T-helper 17 cell (primary cell): ENCODE data around the gene ADCY9. TPM values are rescaled to one million over a fixed set of nuclear protein-coding genes. Genes with fewer than 3 reads are reported as not detected.

ENCODE experiments used
- ATAC-seq: fragments of 150-1000 bp; cut with Tn5 transposase; 2 replicates; pipeline ENCODE4 v1.10.0; 2021; ENCODE audit warnings: mild to moderate bottlenecking, moderate library complexity
- DNase-seq, 3 donors: peaks; one replicate each; pipeline versions ENCODE4 v3.0.0 to v3.0.0-alpha.2; 2020 to 2021
- H3K9me3 ChIP-seq: one replicate; pipeline ENCODE4 v1.7.0; 2013; ENCODE audit warnings: low read length, mild to moderate bottlenecking; ENCODE audit not compliant: control insufficient read depth, poor library complexity, severe bottlenecking
- H3K27ac Mint-ChIP-seq: one replicate; pipeline ENCODE4 v1.8.0; 2022; ENCODE audit warnings: mild to moderate bottlenecking, moderate library complexity, mixed read lengths
- H3K27me3 Mint-ChIP-seq: one replicate; pipeline ENCODE4 v1.8.0; 2022; ENCODE audit warnings: mixed read lengths
- H3K36me3 Mint-ChIP-seq: one replicate; pipeline ENCODE4 v1.8.0; 2022; ENCODE audit warnings: low read depth, mixed read lengths
- H3K4me1 Mint-ChIP-seq: one replicate; pipeline ENCODE4 v1.8.0; 2022; ENCODE audit warnings: mild to moderate bottlenecking, mixed read lengths
- H3K4me3 Mint-ChIP-seq: one replicate; pipeline ENCODE4 v1.8.0; 2022; ENCODE audit warnings: mild to moderate bottlenecking, moderate library complexity, mixed read lengths
- total RNA-seq, 4 donors: library from RNA in 2 of 4; stranded (reverse) in 2 of 4; gene quantifications; one replicate each; pipeline ENCODE4 v1.2.3 and lab custom pipeline; 2022 to 2026

The ADCY9 gene
- total RNA-seq, 2 donors from 2014 or later = 11.5 to 12.6 TPM

GRCh38 chr16:3986235-3986544, 130.1 kb downstream of the ADCY9 start:
- Mint-ChIP-seq H3K27ac (no peak overlapping the region), H3K4me3 (no peak overlapping the region), H3K4me1 (peaks cover 15% of the 10 kb centered on the region), H3K27me3 (no peaks in the 10 kb centered on the region), H3K36me3 (peaks cover 5% of the 10 kb centered on the region)
- DNase-seq (no peak), ATAC-seq (no peak)
- H3K9me3 ChIP-seq = no peaks in the 10 kb centered on the region

GRCh38 chr16:3984111-3985060, 131.9 kb downstream of the ADCY9 start:
- no peak overlapping the region for H3K4me3 Mint-ChIP-seq
- DNase-seq (no peak), ATAC-seq (no peak)
- H3K4me1 Mint-ChIP-seq = peaks cover 15% of the 10 kb centered on the region
- no peak overlapping the region for H3K27ac Mint-ChIP-seq
- no peaks in the 10 kb centered on the region for H3K27me3 Mint-ChIP-seq
- H3K36me3 Mint-ChIP-seq = peaks cover 5% of the 10 kb centered on the region
- no peaks in the 10 kb centered on the region for H3K9me3 ChIP-seq

DNA sequence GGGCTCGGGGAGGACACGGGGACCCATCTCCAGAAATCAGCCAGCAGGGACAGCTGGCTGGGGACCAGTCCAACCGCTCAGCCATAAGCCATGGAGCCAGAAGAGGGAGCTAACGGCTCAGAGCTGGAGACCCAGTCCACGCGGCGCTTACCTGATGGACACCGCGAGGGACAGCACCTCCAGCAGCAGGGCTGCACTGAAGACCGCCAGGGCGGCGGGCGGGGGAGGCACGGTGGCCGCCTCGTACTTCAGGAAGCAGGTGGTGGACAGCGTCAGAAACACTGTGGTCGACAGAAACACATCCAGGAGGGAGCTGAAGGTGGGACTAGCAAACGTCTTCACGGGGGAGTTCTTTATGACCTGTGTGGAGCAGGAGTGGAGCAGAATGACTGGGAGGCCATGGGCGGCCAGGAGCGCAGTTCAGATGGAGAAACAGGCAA, 133.1 kb downstream of the ADCY9 start:
- peak; percentile 68 for ATAC-seq

GRCh38 chr16:3982216-3982615, 134.0 kb downstream of the ADCY9 start:
- ATAC-seq = no peak
- no peak for DNase-seq
- Mint-ChIP-seq H3K4me3 (no peak overlapping the region), H3K27me3 (no peaks in the 10 kb centered on the region), H3K36me3 (peaks cover 2% of the 10 kb centered on the region), H3K4me1 (peaks cover 11% of the 10 kb centered on the region), H3K27ac (peak overlapping the region; percentile 43)
- H3K9me3 ChIP-seq = no peaks in the 10 kb centered on the region

More for the DNA sequence above, 133.1 kb downstream of the ADCY9 start:
- peaks cover 15% of the 10 kb centered on the region for H3K4me1 Mint-ChIP-seq
- H3K9me3 ChIP-seq = no peaks in the 10 kb centered on the region
- no peak for DNase-seq
- H3K27ac Mint-ChIP-seq = peak overlapping the region; percentile 43
- no peak overlapping the region for H3K4me3 Mint-ChIP-seq
- peaks cover 5% of the 10 kb centered on the region for H3K36me3 Mint-ChIP-seq
- no peaks in the 10 kb centered on the region for H3K27me3 Mint-ChIP-seq

GRCh38 chr16:3980253-3981111, 135.8 kb downstream of the ADCY9 start:
- DNase-seq (no peak), ATAC-seq (no peak)
- H3K27ac Mint-ChIP-seq = no peak overlapping the region
- H3K4me3 Mint-ChIP-seq = no peak overlapping the region
- no peaks in the 10 kb centered on the region for H3K27me3 Mint-ChIP-seq
- no peaks in the 10 kb centered on the region for H3K9me3 ChIP-seq
- peaks cover 11% of the 10 kb centered on the region for H3K4me1 Mint-ChIP-seq
- H3K36me3 Mint-ChIP-seq = peaks cover 5% of the 10 kb centered on the region

DNA sequence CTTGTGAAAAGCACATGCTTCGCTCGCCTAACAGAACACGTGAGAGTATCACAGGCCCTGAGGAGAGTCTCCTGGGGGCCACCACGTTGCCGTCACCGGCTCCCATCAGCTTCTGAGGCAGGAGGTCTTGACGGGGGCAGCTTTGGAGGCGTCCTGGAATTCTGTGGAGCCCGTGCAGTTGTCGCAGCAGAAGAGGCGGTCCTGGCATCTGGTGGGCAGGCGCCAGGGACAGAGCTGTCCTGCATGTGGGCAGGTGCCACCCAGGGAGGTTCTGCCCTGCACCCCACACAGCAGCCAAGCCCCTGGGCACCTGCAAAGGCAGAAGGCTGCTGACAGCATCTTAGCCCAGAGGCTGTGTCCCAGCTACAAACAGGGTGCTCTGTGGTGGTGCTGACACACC, 136.7 kb downstream of the ADCY9 start:
- Mint-ChIP-seq H3K4me1 (peaks cover 11% of the 10 kb centered on the region), H3K4me3 (no peak overlapping the region), H3K27ac (no peak overlapping the region), H3K36me3 (peaks cover 5% of the 10 kb centered on the region), H3K27me3 (no peaks in the 10 kb centered on the region)
- ATAC-seq = no peak
- no peaks in the 10 kb centered on the region for H3K9me3 ChIP-seq
- no peak for DNase-seq

DNA sequence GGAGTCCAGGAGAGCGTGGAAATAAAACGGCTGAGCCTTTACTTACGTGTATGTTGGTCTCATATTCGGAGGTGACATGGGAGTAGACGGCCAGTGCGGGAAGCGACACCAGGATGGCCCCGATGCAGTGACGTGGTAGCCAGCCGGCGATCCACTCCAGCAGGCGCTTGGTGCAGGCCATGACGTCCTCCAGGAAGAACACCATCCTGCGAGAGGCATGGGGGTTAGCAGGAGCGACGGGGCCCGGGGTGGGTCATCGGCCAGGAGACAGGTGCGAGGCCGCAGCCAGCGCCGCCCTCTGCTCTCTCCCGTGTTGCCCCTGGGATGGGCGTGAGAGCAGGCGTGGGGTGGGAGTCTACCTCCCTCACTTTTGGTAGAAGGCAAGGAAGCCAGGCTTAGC, 137.2 kb downstream of the ADCY9 start:
- no peaks in the 10 kb centered on the region for H3K9me3 ChIP-seq
- Mint-ChIP-seq H3K27ac (no peak overlapping the region), H3K27me3 (no peaks in the 10 kb centered on the region), H3K36me3 (peaks cover 5% of the 10 kb centered on the region), H3K4me1 (peaks cover 11% of the 10 kb centered on the region), H3K4me3 (no peak overlapping the region)
- ATAC-seq (no peak), DNase-seq (no peak)

DNA sequence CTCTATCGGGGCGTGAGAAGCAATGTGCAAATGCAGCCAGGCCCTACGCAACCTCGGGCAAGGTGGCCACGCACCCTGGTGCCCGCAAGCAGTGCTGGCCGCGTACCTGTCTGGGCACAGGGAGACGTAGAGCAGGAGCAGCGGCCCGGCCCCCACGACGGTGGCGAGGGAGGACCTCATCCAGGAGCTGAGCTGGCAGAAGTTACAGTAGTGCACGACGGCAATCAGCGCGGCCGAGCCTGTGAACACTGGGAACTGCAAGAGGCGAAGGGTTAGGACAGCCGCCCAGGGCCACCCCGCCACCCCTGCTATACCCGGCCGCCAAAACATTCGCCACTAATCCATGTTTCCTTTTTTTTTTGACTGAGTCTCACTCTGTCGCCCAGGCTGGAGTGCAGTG, 138.9 kb downstream of the ADCY9 start:
- DNase-seq (no peak), ATAC-seq (no peak)
- H3K36me3 Mint-ChIP-seq = peaks cover 3% of the 10 kb centered on the region
- peak overlapping the region; percentile 45 for H3K27ac Mint-ChIP-seq
- no peaks in the 10 kb centered on the region for H3K9me3 ChIP-seq
- H3K4me3 Mint-ChIP-seq = no peak overlapping the region
- H3K27me3 Mint-ChIP-seq = no peaks in the 10 kb centered on the region
- peaks cover 2% of the 10 kb centered on the region for H3K4me1 Mint-ChIP-seq

- Mint-ChIP-seq H3K4me3 (no peak overlapping the region), H3K4me1 (peaks cover 5% of the 10 kb centered on the region), H3K27ac (no peak overlapping the region), H3K27me3 (no peaks in the 10 kb centered on the region), H3K36me3 (peaks cover 3% of the 10 kb centered on the region)
- ATAC-seq (no peak), DNase-seq (no peak)
- no peaks in the 10 kb centered on the region for H3K9me3 ChIP-seq
Observed at GRCh38 chr16:3974751-3975150, 141.5 kb downstream of the ADCY9 start.

- no peak overlapping the region for H3K4me3 Mint-ChIP-seq
- ATAC-seq = no peak
- H3K36me3 Mint-ChIP-seq = no peaks in the 10 kb centered on the region
- no peaks in the 10 kb centered on the region for H3K27me3 Mint-ChIP-seq
- H3K4me1 Mint-ChIP-seq = peaks cover 3% of the 10 kb centered on the region
- no peaks in the 10 kb centered on the region for H3K9me3 ChIP-seq
- no peak for DNase-seq
- peak overlapping the region; percentile 74 for H3K27ac Mint-ChIP-seq
Observed at GRCh38 chr16:3971706-3972105, 144.5 kb downstream of the ADCY9 start.

DNA sequence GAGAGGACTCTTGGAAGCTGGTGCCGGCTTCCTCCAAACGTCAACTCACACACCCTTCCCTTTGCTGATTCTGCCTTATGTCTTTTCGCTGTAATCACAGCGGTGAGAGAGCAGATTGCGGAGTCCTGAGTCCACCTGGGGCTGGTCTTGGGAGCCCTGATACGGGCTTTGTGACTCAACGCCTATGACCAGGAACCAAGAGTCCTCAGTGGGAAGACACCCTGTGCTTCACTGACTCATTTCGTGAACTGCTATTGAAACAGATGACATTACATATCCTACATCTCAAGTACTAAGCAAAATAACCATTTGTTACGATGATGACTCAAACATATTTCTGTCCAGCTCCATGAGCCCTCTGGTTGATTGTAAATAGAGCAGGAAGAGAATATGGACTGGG, 145.0 kb downstream of the ADCY9 start:
- peaks cover 3% of the 10 kb centered on the region for H3K36me3 Mint-ChIP-seq
- H3K4me1 Mint-ChIP-seq = peaks cover 3% of the 10 kb centered on the region
- ATAC-seq = no peak
- H3K27me3 Mint-ChIP-seq = no peaks in the 10 kb centered on the region
- DNase-seq = no peak
- no peak overlapping the region for H3K4me3 Mint-ChIP-seq
- peak overlapping the region; percentile 14 for H3K27ac Mint-ChIP-seq
- no peaks in the 10 kb centered on the region for H3K9me3 ChIP-seq

DNA sequence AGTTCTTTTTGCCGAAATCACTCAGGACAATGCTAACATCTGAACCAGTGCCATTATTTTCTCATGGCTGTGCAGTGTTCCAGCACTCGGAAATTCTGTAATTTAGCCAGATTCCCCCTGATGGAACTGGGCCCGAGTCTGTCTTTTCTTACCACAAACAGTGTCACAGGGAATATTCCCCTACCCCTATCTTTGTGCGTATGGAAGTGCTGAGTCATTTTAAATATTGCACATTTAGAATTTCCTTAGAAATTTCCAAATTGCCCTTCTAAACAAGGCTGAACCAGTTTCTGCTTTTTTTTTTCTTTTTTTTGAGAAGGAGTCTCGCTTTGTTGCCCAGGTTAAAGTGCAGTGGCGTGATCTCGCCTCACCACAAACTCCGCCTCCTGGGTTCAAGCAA, 147.7 kb downstream of the ADCY9 start:
- H3K4me1 Mint-ChIP-seq = peaks cover 7% of the 10 kb centered on the region
- no peaks in the 10 kb centered on the region for H3K27me3 Mint-ChIP-seq
- no peaks in the 10 kb centered on the region for H3K9me3 ChIP-seq
- H3K27ac Mint-ChIP-seq = peak overlapping the region; percentile 72
- ATAC-seq (no peak), DNase-seq (no peak)
- H3K36me3 Mint-ChIP-seq = peaks cover 9% of the 10 kb centered on the region
- H3K4me3 Mint-ChIP-seq = no peak overlapping the region

GRCh38 chr16:3966681-3967080, 149.6 kb downstream of the ADCY9 start:
- Mint-ChIP-seq H3K4me3 (no peak overlapping the region), H3K4me1 (peaks cover 12% of the 10 kb centered on the region), H3K27ac (no peak overlapping the region), H3K27me3 (peaks cover 4% of the 10 kb centered on the region), H3K36me3 (peaks cover 9% of the 10 kb centered on the region)
- no peak for ATAC-seq
- no peak for DNase-seq
- no peaks in the 10 kb centered on the region for H3K9me3 ChIP-seq
